ENCODE data around the gene LHPP.

- TF ChIP-seq POLR2AphosphoS5 (IDR thresholded peaks at IDR 0.05; ENCODE audit: borderline replicate concordance, low read depth, low read length): no peak
- no peak for TF ChIP-seq FOXP2 (optimal IDR thresholded peaks at IDR 0.05; ENCODE audit: control extremely low read depth, extremely low read length, insufficient read depth)
- TF ChIP-seq EZH2 (IDR thresholded peaks at IDR 0.05): no peak
Measured at GRCh38 chr10:124522933-124523871, 61.6 kb downstream of the LHPP start.

Data from SK-N-MC (cell line).